HepG2 (cell line): ENCODE measurements around the gene GNPNAT1. TPM values are rescaled to one million over a fixed set of nuclear protein-coding genes. Genes with fewer than 3 reads are reported as not detected.

Source experiments
- HDAC6 ChIP-seq: fragments of 200-600 bp; sonication (generic); IDR thresholded peaks from 2 replicates; pipeline ENCODE4 v1.7.0; 2017; ENCODE audit warnings: mild to moderate bottlenecking, antibody characterized with exemption, low read length, low read depth
- HNRNPLL ChIP-seq: fragments of 200-400 bp; formaldehyde crosslinking; IDR thresholded peaks from 2 replicates; pipeline ENCODE4 v1.6.1; 2017; ENCODE audit warnings: mild to moderate bottlenecking, low read depth, low read length; ENCODE audit not compliant: poor library complexity, severe bottlenecking
- HNRNPUL1 ChIP-seq: fragments of 200-400 bp; formaldehyde crosslinking; IDR thresholded peaks from 2 replicates; pipeline ENCODE4 v1.6.1; 2017; ENCODE audit warnings: low read depth, mild to moderate bottlenecking, low read length, moderate library complexity
- KMT2B ChIP-seq: IDR thresholded peaks from 2 replicates; pipeline ENCODE4 v1.6.1; 2016; ENCODE audit warnings: missing genetic modification reagents, missing compliant biosample characterization
- PAWR ChIP-seq: sonication (generic); formaldehyde crosslinking; IDR thresholded peaks from 2 replicates; pipeline ENCODE4 v1.4.0; 2020; ENCODE audit warnings: missing genetic modification reagents, mild to moderate bottlenecking, borderline replicate concordance
- RFXANK ChIP-seq: IDR thresholded peaks from 2 replicates; pipeline ENCODE4 v1.6.1; 2016
- RXRB ChIP-seq: IDR thresholded peaks from 2 replicates; pipeline ENCODE4 v1.6.1; 2016; ENCODE audit warnings: borderline replicate concordance, missing genetic modification reagents, missing compliant biosample characterization
- TBX3 ChIP-seq: fragments of 450-650 bp; IDR thresholded peaks from 2 replicates; pipeline ENCODE4 v1.6.1; 2017; ENCODE audit warnings: antibody characterized with exemption, mild to moderate bottlenecking, inconsistent platforms, borderline replicate concordance
- ZMAT3 ChIP-seq: sonication (generic); formaldehyde crosslinking; conservative IDR thresholded peaks from 2 replicates; pipeline ENCODE4 v1.7.0; 2021; ENCODE audit warnings: missing genetic modification reagents
- ZNF234 ChIP-seq: sonication (generic); formaldehyde crosslinking; conservative IDR thresholded peaks from 2 replicates; pipeline ENCODE4 v1.5.1; 2020; ENCODE audit warnings: mild to moderate bottlenecking, missing genetic modification reagents
- ZNF24 ChIP-seq: fragments of 450-650 bp; IDR thresholded peaks from 2 replicates; pipeline ENCODE4 v1.6.1; 2017; ENCODE audit warnings: antibody characterized with exemption, mild to moderate bottlenecking
- ZNF430 ChIP-seq: sonication (generic); formaldehyde crosslinking; IDR thresholded peaks from 2 replicates; pipeline ENCODE4 v1.9.0; 2021; ENCODE audit warnings: mild to moderate bottlenecking, missing genetic modification reagents
- ZNF562 ChIP-seq: sonication (generic); formaldehyde crosslinking; IDR thresholded peaks from 2 replicates; pipeline ENCODE4 v1.8.0; 2022; ENCODE audit warnings: missing genetic modification reagents, borderline replicate concordance
- ZNF563 ChIP-seq: sonication (generic); formaldehyde crosslinking; IDR thresholded peaks from 2 replicates; pipeline ENCODE4 v1.8.0; 2022; ENCODE audit warnings: mild to moderate bottlenecking, moderate library complexity, missing genetic modification reagents
- ZNF572 ChIP-seq: sonication (generic); formaldehyde crosslinking; IDR thresholded peaks from 2 replicates; pipeline ENCODE4 v1.5.1; 2020; ENCODE audit warnings: mild to moderate bottlenecking, missing genetic modification reagents
- ZNF790 ChIP-seq: sonication (generic); formaldehyde crosslinking; IDR thresholded peaks from 2 replicates; pipeline ENCODE4 v1.8.0; 2022; ENCODE audit warnings: missing genetic modification reagents, mild to moderate bottlenecking, borderline replicate concordance
- ZSCAN20 ChIP-seq: sonication (generic); formaldehyde crosslinking; IDR thresholded peaks from 2 replicates; pipeline ENCODE4 v1.4.0; 2020; ENCODE audit warnings: missing genetic modification reagents, mild to moderate bottlenecking, borderline replicate concordance
- polyA plus RNA-seq, 8 experiments: library from polyadenylated mRNA; depleted of rRNA in 3 of 8; stranded (reverse) in 7 of 8; unstranded in 1 of 8; fragments of >200 nt; fragmentation: Illumina TruSeq in 4 of 8; extraction: Trizol in 4 of 8; gene quantifications; 2 replicates each; pipeline versions ENCODE4 v1.2.1 to v1.2.3, GENCODE V29; 2011 to 2016; ENCODE audit warnings: low read depth in 4 of 8, missing spikeins in 1 of 8, mixed read lengths in 1 of 8; ENCODE audit not compliant: insufficient read depth in 1 of 8
- total RNA-seq, 5 experiments: library from RNA; depleted of rRNA; stranded (reverse); fragments of >200 nt; fragmentation: Illumina TruSeq; extraction: Trizol; gene quantifications; 2 replicates each; pipeline ENCODE4 v1.2.3, GENCODE V29; 2016; ENCODE audit warnings: low read depth in 1 of 5
- TF ChIP-seq, protein P1 (sequence below): sonication (generic); formaldehyde crosslinking; IDR thresholded peaks from 2 replicates; pipeline ENCODE4 v1.4.0; 2020; ENCODE audit warnings: mild to moderate bottlenecking, missing genetic modification reagents, borderline replicate concordance
- TF ChIP-seq, protein P2 (sequence below): sonication (generic); formaldehyde crosslinking; IDR thresholded peaks from 2 replicates; pipeline ENCODE4 v1.5.1; 2020; ENCODE audit warnings: missing genetic modification reagents, mild to moderate bottlenecking, borderline replicate concordance
- TF ChIP-seq, protein P3 (sequence below): sonication (generic); formaldehyde crosslinking; conservative IDR thresholded peaks from 2 replicates; pipeline ENCODE4 v1.8.0; 2022; ENCODE audit warnings: low read depth, missing genetic modification reagents
- TF ChIP-seq, protein P4 (sequence below): sonication (generic); formaldehyde crosslinking; IDR thresholded peaks from 2 replicates; pipeline ENCODE4 v1.8.0; 2022; ENCODE audit warnings: missing genetic modification reagents, mild to moderate bottlenecking, inconsistent platforms, borderline replicate concordance

GNPNAT1 gene
- total and polyA plus RNA-seq, 2 of the 13 experiments (the other 11 are each of a cell fraction or from before 2014, with no cell fraction given), result 38.3 to 54.9 TPM

DNA sequence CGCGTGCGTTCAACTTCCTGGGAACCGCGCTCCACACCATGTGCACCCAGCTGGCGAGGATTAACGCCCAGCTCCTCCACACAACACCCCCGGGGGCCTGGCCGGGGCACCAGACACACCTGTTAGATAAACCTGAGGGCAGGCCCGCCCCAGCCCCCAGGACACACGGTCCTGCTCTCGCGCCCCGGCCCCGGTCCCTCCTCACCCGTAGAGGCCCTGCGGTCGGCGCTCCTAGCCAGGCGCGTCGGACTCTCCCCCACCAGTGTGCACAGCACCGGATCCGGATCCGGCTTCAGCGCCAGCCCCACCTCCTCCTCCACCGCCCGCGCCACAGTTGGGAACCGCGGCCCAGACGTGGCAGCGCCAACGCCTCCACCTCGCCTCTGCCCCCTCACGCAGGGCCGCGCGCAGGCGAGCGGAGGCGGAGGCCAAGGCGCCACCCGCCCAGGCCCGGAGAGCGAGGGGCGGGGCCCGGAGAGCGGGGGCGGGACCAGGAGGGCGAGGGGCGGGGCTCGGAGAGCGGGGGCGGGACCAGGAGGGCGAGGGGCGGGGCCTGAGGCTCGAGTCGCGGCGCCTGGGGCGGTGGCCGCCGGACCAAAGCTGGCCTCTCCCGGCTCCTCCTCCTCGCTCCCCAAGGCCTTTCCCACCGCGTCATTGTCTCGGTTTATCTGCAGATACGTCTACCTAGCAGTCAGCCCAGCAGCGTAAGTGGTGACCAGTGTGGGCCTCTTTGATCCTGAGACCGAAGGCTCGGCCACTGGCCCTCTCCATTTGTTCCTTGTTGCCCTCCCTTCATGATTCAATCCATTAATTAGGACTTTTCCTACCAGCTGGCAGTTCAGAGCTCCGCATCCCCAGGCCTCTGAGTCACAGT, at the start of gene GNPNAT1 (continued):
- TF ChIP-seq HDAC6 (no peak), ZNF24 (no peak), ZNF572 (CRISPR knock-in tag) (no peak), RXRB (CRISPR knock-in tag) (peak; percentile 28; the same call in 1 of the 2 replicates), ZMAT3 (CRISPR knock-in tag) (no peak; the same call in none of the 2 replicates), PAWR (CRISPR knock-in tag) (0 out of 2 replicates have a peak, but pooled peaks have one; percentile 47), ZNF234 (peak; percentile 32; the same call in 1 of the 2 replicates), ZSCAN20 (peak; percentile 98), ZNF430 (peak; percentile 82; the same call in 1 of the 2 replicates), KMT2B (CRISPR knock-in tag) (no peak; the same call in none of the 2 replicates), ZNF562 (CRISPR knock-in tag) (no peak; the same call in 1 of the 2 replicates), HNRNPLL (peak; percentile 78), TBX3 (no peak), HNRNPUL1 (peak; percentile 78; the same call in 1 of the 2 replicates), ZNF790 (CRISPR knock-in tag) (peak; percentile 50; the same call in 1 of the 2 replicates), ZNF563 (CRISPR knock-in tag) (peak; percentile 83), RFXANK (CRISPR knock-in tag) (peak; percentile 85)
- TF ChIP-seq, protein P1, sequence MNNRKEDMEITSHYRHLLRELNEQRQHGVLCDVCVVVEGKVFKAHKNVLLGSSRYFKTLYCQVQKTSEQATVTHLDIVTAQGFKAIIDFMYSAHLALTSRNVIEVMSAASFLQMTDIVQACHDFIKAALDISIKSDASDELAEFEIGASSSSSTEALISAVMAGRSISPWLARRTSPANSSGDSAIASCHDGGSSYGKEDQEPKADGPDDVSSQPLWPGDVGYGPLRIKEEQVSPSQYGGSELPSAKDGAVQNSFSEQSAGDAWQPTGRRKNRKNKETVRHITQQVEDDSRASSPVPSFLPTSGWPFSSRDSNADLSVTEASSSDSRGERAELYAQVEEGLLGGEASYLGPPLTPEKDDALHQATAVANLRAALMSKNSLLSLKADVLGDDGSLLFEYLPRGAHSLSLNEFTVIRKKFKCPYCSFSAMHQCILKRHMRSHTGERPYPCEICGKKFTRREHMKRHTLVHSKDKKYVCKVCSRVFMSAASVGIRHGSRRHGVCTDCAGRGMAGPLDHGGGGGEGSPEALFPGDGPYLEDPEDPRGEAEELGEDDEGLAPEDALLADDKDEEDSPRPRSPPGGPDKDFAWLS (CRISPR knock-in tag), result no peak
- TF ChIP-seq, protein P2, sequence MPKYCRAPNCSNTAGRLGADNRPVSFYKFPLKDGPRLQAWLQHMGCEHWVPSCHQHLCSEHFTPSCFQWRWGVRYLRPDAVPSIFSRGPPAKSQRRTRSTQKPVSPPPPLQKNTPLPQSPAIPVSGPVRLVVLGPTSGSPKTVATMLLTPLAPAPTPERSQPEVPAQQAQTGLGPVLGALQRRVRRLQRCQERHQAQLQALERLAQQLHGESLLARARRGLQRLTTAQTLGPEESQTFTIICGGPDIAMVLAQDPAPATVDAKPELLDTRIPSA (CRISPR knock-in tag), result no peak
- TF ChIP-seq, protein P3, sequence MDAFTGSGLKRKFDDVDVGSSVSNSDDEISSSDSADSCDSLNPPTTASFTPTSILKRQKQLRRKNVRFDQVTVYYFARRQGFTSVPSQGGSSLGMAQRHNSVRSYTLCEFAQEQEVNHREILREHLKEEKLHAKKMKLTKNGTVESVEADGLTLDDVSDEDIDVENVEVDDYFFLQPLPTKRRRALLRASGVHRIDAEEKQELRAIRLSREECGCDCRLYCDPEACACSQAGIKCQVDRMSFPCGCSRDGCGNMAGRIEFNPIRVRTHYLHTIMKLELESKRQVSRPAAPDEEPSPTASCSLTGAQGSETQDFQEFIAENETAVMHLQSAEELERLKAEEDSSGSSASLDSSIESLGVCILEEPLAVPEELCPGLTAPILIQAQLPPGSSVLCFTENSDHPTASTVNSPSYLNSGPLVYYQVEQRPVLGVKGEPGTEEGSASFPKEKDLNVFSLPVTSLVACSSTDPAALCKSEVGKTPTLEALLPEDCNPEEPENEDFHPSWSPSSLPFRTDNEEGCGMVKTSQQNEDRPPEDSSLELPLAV (CRISPR knock-in tag), result no peak
- TF ChIP-seq, protein P4, sequence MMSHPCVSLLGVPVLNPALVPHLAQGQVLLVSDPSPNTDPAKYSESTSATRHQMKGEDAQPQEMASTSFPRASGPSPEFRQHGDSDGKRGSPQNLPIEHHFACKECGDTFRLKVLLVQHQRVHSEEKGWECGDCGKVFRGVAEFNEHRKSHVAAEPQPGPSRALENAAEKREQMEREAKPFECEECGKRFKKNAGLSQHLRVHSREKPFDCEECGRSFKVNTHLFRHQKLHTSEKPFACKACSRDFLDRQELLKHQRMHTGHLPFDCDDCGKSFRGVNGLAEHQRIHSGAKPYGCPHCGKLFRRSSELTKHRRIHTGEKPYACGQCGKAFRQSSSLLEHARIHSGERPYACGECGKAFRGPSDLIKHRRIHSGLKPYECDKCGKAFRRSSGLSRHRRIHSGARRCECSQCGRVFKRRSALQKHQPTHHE, result peak; percentile 63
